HepG2 (cell line): Measurements from ENCODE around the gene MAGIX. TPM values are rescaled to one million over a fixed set of nuclear protein-coding genes. Genes with fewer than 3 reads are reported as not detected.
A peak's percentile ranks its signal among the peaks of the same experiment; 100 is the strongest.

Experiments
- ARID5B ChIP-seq: IDR thresholded peaks from 2 replicates; pipeline ENCODE4 v1.4.0; 2020; ENCODE audit warnings: mild to moderate bottlenecking, missing genetic modification reagents
- CBX1 ChIP-seq: IDR thresholded peaks from one replicate; pipeline ENCODE4 v1.6.1; 2016; ENCODE audit warnings: antibody characterized with exemption, low read depth
- HMGXB3 ChIP-seq: sonication (generic); formaldehyde crosslinking; IDR thresholded peaks from 2 replicates; pipeline ENCODE4 v1.4.0; 2020; ENCODE audit warnings: missing genetic modification reagents, borderline replicate concordance
- NR2C2 ChIP-seq: sonication (generic); formaldehyde crosslinking; IDR thresholded peaks from 2 replicates; pipeline ENCODE4 v1.4.0; 2020; ENCODE audit warnings: missing genetic modification reagents, mild to moderate bottlenecking, moderate library complexity, borderline replicate concordance
- PAWR ChIP-seq: sonication (generic); formaldehyde crosslinking; IDR thresholded peaks from 2 replicates; pipeline ENCODE4 v1.4.0; 2020; ENCODE audit warnings: missing genetic modification reagents, mild to moderate bottlenecking, borderline replicate concordance
- RNF219 ChIP-seq: sonication (generic); formaldehyde crosslinking; IDR thresholded peaks from 2 replicates; pipeline ENCODE4 v1.5.0; 2020; ENCODE audit warnings: mild to moderate bottlenecking, missing genetic modification reagents
- XRCC5 ChIP-seq: fragments of 200-400 bp; formaldehyde crosslinking; optimal IDR thresholded peaks from 2 replicates; pipeline ENCODE3; 2017; ENCODE audit warnings: mild to moderate bottlenecking, low read length
- ZBTB38 ChIP-seq: sonication (generic); formaldehyde crosslinking; IDR thresholded peaks from 2 replicates; pipeline ENCODE4 v1.5.1; 2020; ENCODE audit warnings: mild to moderate bottlenecking, missing genetic modification reagents
- ZNF275 ChIP-seq: sonication (generic); formaldehyde crosslinking; IDR thresholded peaks from 2 replicates; pipeline ENCODE4 v1.8.0; 2022; ENCODE audit warnings: missing genetic modification reagents, mild to moderate bottlenecking, inconsistent platforms, borderline replicate concordance
- ZNF383 ChIP-seq: sonication (generic); formaldehyde crosslinking; IDR thresholded peaks from 2 replicates; pipeline ENCODE4 v1.4.0; 2020; ENCODE audit warnings: missing genetic modification reagents, mild to moderate bottlenecking, borderline replicate concordance
- ZNF414 ChIP-seq: sonication (generic); formaldehyde crosslinking; IDR thresholded peaks from 2 replicates; pipeline ENCODE4 v1.5.0; 2020; ENCODE audit warnings: missing genetic modification reagents
- polyA plus RNA-seq, 8 experiments: library from polyadenylated mRNA; depleted of rRNA in 3 of 8; stranded (reverse) in 7 of 8; unstranded in 1 of 8; fragments of >200 nt; fragmentation: Illumina TruSeq in 4 of 8; extraction: Trizol in 4 of 8; gene quantifications; 2 replicates each; pipeline versions ENCODE4 v1.2.1 to v1.2.3, GENCODE V29; 2011 to 2016; ENCODE audit warnings: low read depth in 4 of 8, missing spikeins in 1 of 8, mixed read lengths in 1 of 8; ENCODE audit not compliant: insufficient read depth in 1 of 8
- total RNA-seq, 5 experiments: library from RNA; depleted of rRNA; stranded (reverse); fragments of >200 nt; fragmentation: Illumina TruSeq; extraction: Trizol; gene quantifications; 2 replicates each; pipeline ENCODE4 v1.2.3, GENCODE V29; 2016; ENCODE audit warnings: low read depth in 1 of 5

The MAGIX gene
- total and polyA plus RNA-seq, 2 of the 13 experiments (the other 11 are each of a cell fraction or from before 2014, with no cell fraction given): 0.63 to 1.2 TPM

- no peak for TF ChIP-seq ZNF383
- peak; percentile 37; the same call in 1 of the 2 replicates for TF ChIP-seq ARID5B (CRISPR knock-in tag)
- no peak for TF ChIP-seq RNF219 (CRISPR knock-in tag)
- TF ChIP-seq ZNF414 (CRISPR knock-in tag): 0 out of 2 replicates have a peak, but pooled peaks have one; percentile 34
- TF ChIP-seq CBX1: no peak
- TF ChIP-seq HMGXB3 (CRISPR knock-in tag): no peak
- TF ChIP-seq ZBTB38: peak; percentile 88
- TF ChIP-seq XRCC5: peak; percentile 77
- TF ChIP-seq NR2C2 (CRISPR knock-in tag): peak; percentile 37; the same call in 1 of the 2 replicates
- TF ChIP-seq PAWR (CRISPR knock-in tag): no peak
- no peak for TF ChIP-seq ZNF275
These were observed 23.8 kb downstream of the MAGIX start, which contains the start of gene PRICKLE3 (continued) for GRCh38 chrX:49186125-49187027.
